Stimulated activated CD8-positive, alpha-beta memory T cell treated with anti-CD3 and anti-CD28 coated beads, Interleukin-7, amount 100 ng/mL, for 4 hours (primary cell): Measurements from ENCODE around the gene MEN1.
"Not testable (repeated sequence)": the region's sequence is repeated elsewhere in the genome, so short reads cannot be mapped to it uniquely, and the experiment has no call there.

Source experiments
- DNase-seq, 2 donors: peaks; one replicate each; pipeline ENCODE4 v3.0.0-alpha.2; 2020; ENCODE audit warnings: low read depth in 2 of 2

MEN1 gene

DNA sequence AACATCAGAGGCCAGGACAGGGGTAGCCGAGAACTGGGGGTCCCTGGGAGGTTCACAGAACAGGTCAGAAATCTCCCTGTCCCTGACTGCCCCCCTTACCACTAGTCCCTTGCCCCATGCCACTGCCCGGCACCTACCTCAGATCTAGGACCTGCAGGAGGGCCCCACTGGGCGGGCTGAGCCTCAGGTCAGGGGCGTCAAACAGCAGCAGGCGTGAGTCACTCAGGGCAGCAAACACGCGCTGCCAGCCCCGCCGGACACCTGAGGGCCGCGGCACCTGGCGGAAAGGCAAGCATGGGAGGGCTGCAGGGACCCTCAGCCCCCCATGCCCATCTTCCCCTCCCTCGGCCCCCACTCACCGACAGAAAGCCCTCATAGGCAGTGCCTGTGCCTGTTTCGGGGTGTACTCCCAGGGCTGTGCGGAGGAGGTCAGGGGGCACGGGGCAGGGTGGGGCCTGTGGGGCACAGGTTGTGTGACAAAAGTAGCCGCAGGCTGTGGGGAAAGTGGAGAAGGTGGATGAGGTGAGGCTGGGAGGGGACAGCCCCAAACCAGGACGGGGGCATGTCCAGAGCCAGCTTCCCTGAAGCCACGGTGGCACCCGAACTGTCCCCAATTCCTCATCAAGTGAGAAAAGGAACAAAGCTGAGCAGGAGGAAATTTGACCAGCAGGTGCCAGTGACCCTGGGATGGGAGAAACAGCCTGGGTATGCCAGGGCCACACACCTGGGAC, 22.3 kb upstream of the MEN1 start:
- DNase-seq, result no peak

DNA sequence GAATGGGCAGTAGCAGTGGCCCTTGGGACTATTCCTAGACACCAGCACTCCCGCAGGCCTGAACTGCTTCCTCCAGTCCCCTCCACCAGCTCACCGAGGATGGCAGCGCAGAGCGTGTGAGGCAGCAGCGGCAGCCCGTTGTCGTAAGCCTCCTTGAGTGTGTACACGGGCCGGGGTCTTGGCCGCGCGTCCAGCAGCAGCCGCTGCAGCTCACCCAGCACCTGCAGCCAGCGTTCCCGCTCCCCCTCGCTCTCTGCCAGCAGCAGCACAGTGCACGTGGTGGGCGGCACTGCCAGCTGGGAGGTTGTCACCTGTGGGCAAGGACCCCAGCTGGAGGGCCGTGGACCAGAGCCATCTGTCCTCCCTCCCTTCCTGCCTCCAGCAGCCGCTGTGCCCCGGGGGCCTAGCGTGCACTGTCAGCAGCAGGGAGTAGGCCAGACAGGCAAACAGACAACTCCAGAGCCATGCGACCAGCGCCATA, 21.1 kb upstream of the MEN1 start:
- DNase-seq, result no peak

DNA sequence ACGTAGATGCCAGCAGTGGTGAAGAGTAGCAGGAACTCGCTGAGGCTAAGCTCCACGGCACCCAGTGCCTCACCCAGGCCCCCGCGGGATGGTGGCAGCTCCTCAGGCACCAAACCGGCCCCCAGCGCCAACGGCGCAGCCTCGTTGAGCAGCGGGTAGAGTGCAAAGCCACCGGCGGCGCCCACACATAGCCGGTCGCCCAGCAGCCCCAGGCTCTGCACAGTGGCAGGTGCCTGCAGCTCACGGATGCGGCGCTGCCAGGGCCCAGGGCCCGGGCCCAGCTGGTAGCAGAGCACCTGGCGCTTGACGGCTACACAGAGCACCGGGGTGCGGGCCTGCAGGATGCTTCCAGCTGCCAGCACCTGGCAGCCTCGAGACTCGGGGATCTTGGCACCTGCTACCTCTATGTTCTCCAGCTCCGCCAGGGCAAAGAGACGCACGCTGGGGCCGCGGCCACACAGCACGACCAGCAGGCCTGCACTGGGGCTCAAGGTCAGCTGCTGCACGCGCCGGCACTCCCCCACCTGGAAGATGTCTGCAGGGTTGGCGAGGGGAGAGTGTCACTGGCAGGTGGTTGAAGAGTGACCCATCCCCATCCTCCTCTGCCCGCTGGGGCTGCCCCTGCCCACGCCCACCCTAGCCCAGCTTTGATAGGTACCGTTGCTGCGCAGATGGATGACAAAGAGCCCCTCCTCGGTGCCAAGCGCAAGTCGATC, 19.3 kb upstream of the MEN1 start:
- no peak for DNase-seq

DNA sequence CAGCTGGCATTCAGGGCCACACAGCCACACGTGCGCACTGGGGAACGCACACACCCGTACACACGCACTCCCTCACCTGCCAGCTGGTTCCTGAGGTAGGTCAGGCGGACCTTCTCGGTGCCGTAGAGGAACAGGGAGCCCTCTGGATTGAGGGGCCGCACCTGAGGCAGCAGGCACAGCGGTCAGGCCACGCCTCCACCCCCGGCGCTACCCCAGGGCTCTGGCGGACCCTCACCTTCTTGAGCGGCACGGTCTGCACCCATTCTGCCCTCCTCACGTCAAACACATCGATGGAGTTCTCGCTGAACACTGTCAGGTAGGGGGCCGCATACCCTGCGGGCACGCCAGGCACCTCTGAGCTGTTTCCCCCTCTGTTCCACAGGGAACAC, 17.1 kb upstream of the MEN1 start:
- no peak for DNase-seq

DNA sequence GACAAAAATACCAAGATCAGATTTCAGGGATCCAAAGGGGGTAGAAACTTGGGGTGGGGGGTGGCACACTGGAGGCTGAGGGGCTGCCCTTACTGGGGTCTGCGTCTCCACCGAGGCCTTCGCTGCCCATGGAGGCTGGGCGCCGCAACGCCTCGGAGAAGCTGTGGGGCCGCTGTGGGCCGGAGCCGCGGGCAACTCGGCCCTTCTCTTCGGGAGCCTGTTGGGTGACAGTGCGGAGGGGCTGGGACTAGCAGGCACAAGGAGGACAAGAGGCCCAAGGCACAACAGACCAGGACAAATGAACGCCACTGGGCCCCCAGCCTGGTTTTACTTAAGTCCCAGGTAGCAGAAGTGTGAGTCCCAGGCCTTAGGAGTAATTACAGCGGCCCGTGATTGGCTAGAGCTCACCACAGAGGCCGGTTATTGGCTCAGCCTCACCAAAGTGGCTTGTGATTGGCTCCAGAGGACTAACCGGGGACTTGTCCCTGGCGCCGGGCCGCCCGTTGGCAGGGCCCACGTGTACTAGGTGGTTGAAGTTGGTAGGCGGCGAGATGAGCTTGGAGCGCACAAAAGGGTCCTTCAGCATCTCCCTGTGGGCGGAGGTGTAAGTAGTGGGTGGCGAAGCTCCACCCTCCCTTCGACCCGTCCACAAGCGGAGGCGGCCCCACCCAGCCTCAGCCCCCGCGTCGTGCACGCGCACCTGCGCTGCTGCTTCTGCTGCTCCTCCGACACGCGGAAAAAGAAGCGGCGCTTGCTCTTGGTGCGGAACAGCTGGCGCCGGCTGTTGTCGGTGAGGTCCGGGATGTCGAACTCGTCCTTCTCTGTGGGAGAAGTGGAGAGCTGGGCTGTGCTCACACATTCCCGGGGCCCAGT, 16.5 kb upstream of the MEN1 start:
- no peak for DNase-seq

DNA sequence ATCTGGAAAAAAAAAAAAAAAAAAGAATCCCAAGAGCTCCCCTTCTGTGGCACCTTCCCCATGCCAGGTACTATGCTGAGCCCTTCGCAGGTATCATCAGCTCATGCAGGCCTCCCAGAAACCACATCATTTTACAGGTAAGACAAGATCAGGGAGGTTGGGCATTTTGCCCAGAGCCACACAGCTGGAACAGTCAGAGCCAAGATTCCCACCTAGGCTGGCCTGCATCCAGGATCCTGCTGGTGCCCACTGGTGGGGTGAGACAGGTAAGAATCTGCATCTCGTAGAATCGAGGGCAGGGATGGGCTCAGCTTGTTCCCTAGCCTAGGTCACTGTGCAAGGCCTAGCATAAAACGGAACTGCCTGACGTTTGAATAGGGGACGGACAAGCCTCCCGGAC, 15.7 kb upstream of the MEN1 start:
- DNase-seq, result no peak

DNA sequence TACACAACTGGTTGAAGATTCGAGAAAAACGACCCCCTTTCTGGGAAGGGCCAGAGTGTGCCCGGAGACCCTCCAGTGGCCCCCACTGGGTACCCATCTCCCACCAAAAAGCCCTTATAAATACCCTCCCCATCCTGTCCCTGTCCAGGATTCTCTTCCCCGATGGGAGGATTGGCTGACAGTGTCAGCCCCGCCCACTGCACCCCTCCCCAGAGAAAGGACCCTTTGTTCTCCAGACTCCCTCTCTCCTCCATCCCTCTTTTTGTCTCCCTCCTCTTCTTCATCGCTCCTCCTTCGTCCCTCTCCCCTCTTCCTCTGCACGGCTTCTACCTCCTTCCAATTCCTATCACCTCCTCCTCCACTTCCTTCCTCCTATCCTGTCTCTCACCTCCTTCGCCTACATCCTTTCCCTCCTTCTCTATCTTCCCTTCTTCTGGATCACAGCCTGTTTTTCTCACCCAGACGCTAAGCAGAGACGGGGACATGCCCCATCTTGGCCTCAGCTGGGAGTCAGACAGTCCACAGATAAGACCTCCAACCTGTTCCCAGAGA, 13.3 kb upstream of the MEN1 start:
- no peak for DNase-seq

DNA sequence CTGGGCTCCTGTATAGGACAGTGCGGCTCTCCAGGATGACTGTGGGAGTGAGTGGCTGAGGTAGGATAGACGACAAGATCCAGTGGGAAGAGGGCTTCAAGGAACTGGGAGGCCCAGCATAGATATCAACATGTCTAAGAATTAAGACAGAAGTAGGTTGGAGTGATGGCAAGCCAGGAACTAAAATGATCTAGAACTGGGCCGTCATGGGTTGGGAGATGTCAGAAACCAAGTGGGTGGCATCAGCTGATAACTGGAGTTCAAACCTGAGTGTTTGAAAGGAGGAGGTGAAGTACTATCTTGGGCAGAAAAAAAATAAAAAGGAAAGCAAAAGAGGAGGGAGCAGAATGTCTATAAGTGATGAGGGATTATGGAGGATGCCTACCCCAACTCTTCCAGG, 7.1 kb upstream of the MEN1 start:
- DNase-seq, result no peak

DNA sequence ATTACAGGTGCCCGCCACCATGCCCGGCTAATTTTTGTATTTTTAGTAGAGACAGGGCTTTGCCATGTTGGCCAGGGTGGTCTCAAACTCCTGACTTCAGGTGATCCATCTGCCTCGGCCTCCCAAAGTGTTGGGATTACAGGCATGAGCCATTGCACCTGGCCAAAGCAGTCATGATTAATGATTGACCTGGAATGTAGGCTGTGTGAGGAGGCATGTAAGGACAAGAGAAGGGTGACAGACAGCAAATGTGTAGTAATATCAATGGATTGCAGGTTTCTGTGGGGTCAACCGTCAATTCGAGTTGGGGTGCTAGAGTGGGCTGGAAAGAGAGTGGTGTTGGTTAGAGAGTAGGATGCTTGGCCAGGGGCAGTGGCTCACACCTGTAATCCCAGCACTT, 5.1 kb upstream of the MEN1 start:
- not testable (repeated sequence) for DNase-seq

DNA sequence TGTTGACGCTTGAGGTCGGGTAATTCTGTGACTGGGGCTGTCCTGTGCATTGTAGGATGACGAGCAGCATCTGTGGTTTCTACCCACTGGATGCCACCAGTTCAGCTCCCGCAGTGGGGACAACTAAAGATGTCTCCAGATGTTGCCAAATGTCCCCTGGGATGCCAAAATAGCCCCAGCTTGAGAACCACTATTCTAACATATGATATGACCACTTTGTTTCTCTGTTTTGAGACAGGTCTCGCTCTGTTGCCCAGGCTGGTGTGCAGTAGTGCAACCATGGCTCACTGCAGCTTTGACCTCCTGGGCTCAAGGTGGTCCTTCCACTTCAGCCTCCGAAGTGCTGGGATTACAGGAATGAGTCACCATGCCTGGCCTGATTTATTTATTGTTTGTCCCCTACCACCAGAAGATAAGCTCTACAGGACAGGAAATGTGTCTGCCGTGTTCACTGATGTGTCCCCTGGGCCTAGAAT, 4.4 kb upstream of the MEN1 start:
- no peak for DNase-seq

DNA sequence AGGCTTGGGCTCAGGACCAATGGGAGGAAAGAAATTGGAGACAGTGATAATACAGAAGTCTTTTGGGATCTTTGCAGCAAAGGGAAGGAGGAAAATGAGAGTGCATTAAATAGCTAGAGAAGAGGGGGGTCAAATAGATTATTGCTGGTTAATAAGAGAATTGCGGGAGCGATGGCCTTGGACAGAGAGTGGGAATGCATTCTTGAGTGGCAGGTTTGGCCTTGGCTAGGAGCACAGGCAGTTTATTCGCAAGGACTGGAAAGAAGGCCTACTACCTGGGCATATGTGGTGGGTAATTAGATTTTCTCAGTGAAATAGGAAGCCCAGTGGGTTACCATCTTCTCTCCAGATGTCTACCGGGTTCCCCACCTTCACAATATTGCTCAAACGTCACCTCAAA, 3.5 kb upstream of the MEN1 start:
- no peak for DNase-seq

DNA sequence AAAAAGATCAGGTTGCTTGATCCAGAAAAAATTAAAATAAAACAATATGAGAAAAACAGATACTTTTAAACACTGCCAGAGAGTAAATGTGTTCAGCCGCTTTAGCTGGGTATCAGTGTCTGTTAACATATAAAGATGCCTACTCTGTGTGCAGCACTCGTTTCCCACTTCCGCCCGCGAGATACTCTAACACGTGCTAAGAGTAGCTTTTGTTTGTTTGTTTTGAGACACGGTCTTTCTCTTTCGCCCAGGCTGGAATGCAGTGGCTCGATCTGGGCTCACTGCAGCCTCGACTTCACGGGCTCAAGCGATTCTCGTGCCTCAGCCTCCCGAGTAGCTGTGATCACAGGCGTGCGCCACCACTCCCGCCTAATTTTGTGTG, 531 bp upstream of the MEN1 start:
- DNase-seq, result peak in 1 of 2 donors; percentile 17

DNA sequence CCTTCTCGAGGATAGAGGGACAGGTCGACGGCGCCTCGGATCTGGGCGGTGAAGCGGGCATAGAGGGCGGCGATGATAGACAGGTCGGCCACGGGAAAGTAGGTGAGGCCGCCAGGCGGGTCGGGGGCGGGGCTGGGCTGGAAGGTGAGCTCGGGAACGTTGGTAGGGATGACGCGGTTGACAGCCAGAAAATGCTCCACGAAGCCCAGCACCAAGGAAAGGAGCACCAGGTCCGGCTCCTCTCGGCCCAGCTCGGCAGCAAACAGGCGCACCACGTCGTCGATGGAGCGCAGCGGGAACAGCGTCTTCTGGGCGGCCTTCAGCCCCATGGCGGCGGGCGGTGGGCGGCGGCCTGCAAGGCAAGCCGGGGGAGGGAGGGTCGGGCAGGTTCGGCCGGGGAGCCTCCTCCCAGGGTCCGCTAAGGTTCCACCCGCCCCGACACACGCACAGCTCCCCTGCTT, 540 bp downstream of the MEN1 start:
- DNase-seq, result peak in 1 of 2 donors; percentile 15

DNA sequence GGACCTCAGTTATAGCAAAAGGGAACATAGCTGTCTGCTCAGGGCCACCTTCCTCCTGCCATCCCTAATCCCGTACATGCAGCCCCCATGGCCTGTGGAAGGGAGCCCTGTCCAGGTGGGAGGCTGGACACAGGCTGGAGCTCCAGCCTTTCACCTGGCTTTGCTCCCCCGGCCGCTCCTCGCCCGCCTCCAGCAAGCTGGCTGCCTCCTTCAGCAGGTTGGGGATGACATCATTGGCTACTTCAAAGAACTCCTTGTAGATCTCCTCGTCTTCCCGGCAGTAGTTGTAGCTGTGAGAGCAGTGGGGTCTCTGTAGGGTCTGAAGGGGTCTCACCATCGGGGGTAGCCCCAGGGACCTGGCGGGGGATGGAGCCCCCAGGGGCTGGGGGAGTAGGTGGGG, 4.9 kb downstream of the MEN1 start:
- no peak for DNase-seq

DNA sequence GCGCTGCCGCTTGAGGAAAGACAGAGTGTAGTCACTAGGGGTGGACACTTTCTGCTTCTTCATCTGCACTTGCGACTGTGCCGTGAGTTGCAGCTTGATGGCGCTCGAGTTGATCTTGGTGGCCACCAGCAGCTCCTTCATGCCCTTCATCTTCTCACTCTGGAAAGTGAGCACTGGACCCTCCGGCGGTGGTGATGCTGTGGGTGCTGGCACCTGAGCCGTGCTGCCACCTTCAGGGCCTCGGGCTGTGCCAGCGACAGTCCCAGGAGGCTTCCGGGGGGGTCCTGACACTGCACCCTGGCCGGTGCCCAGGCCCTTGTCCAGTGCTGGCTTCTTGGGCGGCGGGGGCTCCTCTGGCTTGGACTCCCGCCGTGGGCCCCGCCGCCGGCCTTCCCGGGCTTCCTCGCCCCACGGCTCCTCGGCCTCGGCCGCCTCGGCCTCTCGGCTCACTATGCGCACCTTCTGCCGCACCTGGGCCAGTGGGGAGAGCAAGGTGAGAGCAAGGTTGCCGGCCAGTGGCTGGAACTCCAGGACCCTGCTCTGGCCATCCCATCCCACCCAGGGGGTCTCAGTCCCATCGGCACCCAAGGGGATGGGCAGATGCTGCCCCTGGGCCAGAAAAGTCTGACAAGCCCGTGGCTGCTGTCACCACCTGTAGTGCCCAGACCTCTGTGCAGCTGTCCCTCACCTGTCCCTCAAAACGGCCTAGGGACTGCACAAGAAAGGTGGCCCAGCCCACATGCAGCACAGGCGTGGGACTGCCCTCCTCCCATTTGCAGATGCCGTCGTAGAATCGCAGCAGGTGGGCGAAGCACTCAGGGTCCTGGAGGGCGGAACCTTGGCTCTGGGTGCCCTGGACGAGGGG, 5.8 kb downstream of the MEN1 start:
- DNase-seq, result no peak

DNA sequence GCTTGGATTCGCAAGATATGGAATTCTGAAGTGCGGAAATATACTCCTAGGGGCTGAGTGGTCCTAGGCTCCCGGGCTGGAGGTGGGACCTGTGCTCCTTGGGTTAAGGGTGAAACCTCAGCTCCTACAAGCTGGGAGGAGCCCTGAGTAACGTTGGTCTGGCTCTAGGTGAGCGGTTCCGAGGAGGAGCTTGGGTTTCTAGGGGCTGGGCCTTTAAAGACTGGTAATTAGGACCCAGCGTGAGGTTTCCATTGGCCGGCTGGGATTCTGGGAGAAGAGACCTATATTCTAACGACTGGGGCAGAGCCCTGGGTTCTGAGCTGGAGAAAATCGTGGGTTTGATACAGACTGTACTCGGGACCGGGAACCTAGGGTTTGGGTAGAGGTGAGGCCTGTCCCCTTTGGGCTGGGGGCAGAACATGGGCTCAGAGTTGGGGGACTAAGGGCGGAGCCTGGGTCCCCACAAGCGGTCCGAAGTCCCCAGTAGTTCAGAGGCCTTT, 6.5 kb downstream of the MEN1 start:
- DNase-seq, result no peak

DNA sequence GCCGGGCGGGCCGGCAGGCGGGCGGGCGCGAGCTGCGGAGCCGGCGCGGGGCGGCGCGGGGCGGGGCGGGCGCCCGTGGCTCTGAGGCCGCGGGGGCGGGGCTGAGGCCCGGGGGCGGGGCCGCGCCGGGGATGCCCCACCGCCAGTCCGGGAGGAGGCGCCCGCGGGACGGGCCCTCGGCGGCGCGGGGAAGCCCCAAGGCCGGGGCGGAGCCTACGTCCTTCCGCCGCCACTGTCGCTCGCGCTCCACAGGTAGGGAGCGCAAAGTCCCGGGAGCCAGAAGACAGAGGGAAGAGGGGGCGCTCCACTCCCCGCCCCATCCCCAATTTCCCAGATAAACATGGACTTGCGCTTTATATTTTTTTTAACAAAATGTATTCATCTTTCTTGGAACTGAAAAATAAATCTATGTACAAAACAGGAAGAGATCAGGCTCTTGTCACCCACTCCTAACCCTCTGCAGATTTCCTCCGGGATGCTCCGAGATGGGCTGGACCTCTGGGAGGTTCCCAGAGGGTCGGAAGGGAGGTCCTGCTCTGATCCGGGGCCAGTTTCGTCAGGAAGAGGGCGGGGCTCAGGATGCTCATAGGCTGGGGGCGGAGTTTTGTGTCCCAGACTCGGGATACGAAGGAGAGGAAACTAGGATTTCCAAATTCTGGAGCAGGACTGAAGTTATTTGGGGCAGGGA, 7.0 kb downstream of the MEN1 start, which contains the start of gene MAP4K2:
Gene MAP4K2 (minus strand): TSS at position 57 of the 688 bp plus-strand sequence. CDS start 65 bp downstream, outside the sequence.
- DNase-seq, result peak; percentile 56 to 84

DNA sequence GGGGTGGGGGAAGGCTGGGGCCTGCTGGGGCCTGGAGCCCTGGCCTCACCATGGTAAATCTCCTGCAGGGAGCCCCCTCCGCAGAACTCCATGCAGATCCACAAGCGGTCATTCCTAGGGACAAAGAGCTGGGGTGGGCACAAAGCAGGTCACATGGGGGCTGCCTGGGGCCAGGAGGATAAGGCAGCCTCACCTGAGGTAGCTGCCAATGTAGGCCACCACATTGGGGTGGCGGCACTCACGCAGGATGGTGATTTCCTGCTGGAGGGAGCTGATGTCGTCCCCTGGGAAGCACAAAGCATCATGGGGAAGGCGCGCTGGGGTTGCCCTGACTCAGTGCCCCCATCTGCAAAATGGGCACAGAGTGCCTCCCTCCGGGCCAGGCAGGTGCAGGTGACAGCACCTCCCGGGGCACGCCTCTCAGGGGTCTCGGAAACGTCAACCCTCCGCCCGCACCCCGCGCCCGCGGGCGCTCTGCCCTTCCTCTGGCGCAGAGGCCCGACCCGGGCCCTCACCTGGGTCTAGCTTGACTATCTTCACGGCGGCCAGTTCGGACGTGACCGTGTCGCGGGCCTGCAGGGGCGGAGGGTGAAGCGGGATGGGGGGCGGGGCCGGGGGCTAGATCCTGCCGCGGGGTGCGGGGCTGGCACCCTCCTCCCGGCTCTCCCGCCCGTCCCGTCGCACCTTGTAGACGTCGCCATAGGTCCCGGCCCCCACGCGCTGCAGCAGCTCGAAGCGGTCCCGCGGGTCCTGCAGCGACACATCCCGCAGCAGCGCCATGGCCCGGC, 7.8 kb downstream of the MEN1 start:
- peak in 1 of 2 donors; percentile 12 for DNase-seq
